H9 (cell line): Measurements from ENCODE around the gene MAP3K20. TPM values are rescaled to one million over a fixed set of nuclear protein-coding genes. Genes with fewer than 3 reads are reported as not detected.

Experiments
- DNase-seq: peaks from one replicate; pipeline ENCODE4 v3.0.0-alpha.2; 2017
- H2AFZ ChIP-seq: one replicate; pipeline ENCODE4 v1.6.1; 2013; ENCODE audit warnings: mild to moderate bottlenecking, low read length, control low read depth, moderate library complexity
- H2AK5ac ChIP-seq: 2 replicates; pipeline ENCODE4 v1.6.1; 2013; ENCODE audit warnings: low read length, control low read depth, mixed read lengths; ENCODE audit not compliant: insufficient read length
- H2BK120ac ChIP-seq: one replicate; pipeline ENCODE4 v1.6.1; 2013; ENCODE audit warnings: low read depth, mild to moderate bottlenecking, low read length, control low read depth, inconsistent platforms; ENCODE audit not compliant: poor library complexity, severe bottlenecking
- H2BK12ac ChIP-seq: 2 replicates; pipeline ENCODE4 v1.6.1; 2013; ENCODE audit warnings: low read length, control low read depth, mixed read lengths, low read depth; ENCODE audit not compliant: insufficient read length
- H2BK15ac ChIP-seq: 2 replicates; pipeline ENCODE4 v1.6.1; 2013; ENCODE audit warnings: low read depth, low read length, control low read depth
- H2BK20ac ChIP-seq: one replicate; pipeline ENCODE4 v1.6.1; 2013; ENCODE audit warnings: low read depth, mild to moderate bottlenecking, low read length, control low read depth, inconsistent platforms; ENCODE audit not compliant: poor library complexity, severe bottlenecking
- H2BK5ac ChIP-seq: 2 replicates; pipeline ENCODE4 v1.6.1; 2013; ENCODE audit warnings: low read length, control low read depth, mixed read lengths; ENCODE audit not compliant: insufficient read length
- H3K14ac ChIP-seq: 2 replicates; pipeline ENCODE4 v1.6.1; 2013; ENCODE audit warnings: low read length, control low read depth; ENCODE audit not compliant: insufficient read depth
- H3K18ac ChIP-seq: 2 replicates; pipeline ENCODE4 v1.6.1; 2013; ENCODE audit warnings: low read depth, mild to moderate bottlenecking, mixed read lengths, low read length, control low read depth; ENCODE audit not compliant: insufficient read length
- H3K23ac ChIP-seq: 2 replicates; pipeline ENCODE4 v1.6.1; 2013; ENCODE audit warnings: low read length, control low read depth, mixed read lengths, low read depth; ENCODE audit not compliant: insufficient read length
- H3K23me2 ChIP-seq: 2 replicates; pipeline ENCODE4 v1.6.1; 2013; ENCODE audit warnings: low read depth, mild to moderate bottlenecking, mixed read lengths, low read length, control low read depth; ENCODE audit not compliant: insufficient read length, poor library complexity, severe bottlenecking
- H3K27ac ChIP-seq: 2 replicates; pipeline ENCODE4 v1.5.1; 2013; ENCODE audit warnings: low read length, control low read depth, mixed read lengths, low read depth; ENCODE audit not compliant: insufficient read length
- H3K27me3 ChIP-seq: 2 replicates; pipeline ENCODE4 v1.6.1; 2013; ENCODE audit warnings: low read length, control low read depth, inconsistent platforms; ENCODE audit not compliant: insufficient read depth
- H3K4ac ChIP-seq: 2 replicates; pipeline ENCODE4 v1.6.1; 2013; ENCODE audit warnings: low read depth, mild to moderate bottlenecking, control low read depth, inconsistent platforms, low read length, moderate library complexity
- H3K4me1 ChIP-seq: 2 replicates; pipeline ENCODE4 v1.6.1; 2013; ENCODE audit warnings: low read length, control low read depth, inconsistent platforms; ENCODE audit not compliant: insufficient read depth
- H3K4me2 ChIP-seq: 2 replicates; pipeline ENCODE4 v1.6.1; 2013; ENCODE audit warnings: low read length, control low read depth, mixed read lengths; ENCODE audit not compliant: insufficient read length, insufficient read depth
- H3K56ac ChIP-seq: 2 replicates; pipeline ENCODE4 v1.6.1; 2013; ENCODE audit warnings: low read depth, mild to moderate bottlenecking, mixed read lengths, low read length, control low read depth; ENCODE audit not compliant: insufficient read length
- H3K79me1 ChIP-seq: 2 replicates; pipeline ENCODE4 v1.6.1; 2013; ENCODE audit warnings: low read depth, mild to moderate bottlenecking, moderate library complexity, low read length, control low read depth, inconsistent platforms; ENCODE audit not compliant: insufficient read depth, poor library complexity, severe bottlenecking
- H3K79me2 ChIP-seq: 2 replicates; pipeline ENCODE4 v1.6.1; 2013; ENCODE audit warnings: low read length, control low read depth, inconsistent platforms; ENCODE audit not compliant: insufficient read depth
- H3K9ac ChIP-seq: 2 replicates; pipeline ENCODE4 v1.6.1; 2013; ENCODE audit warnings: low read length, control low read depth, mixed read lengths; ENCODE audit not compliant: insufficient read length; ENCODE audit errors: extremely low read depth
- H3K9me3 ChIP-seq: one replicate; pipeline ENCODE4 v1.6.1; 2013; ENCODE audit warnings: low read depth, low read length, inconsistent platforms; ENCODE audit not compliant: control insufficient read depth
- H3T11ph ChIP-seq: one replicate; pipeline ENCODE4 v1.6.1; 2013; ENCODE audit warnings: mild to moderate bottlenecking, low read length, control low read depth, inconsistent platforms
- H4K20me1 ChIP-seq: one replicate; pipeline ENCODE4 v1.6.1; 2013; ENCODE audit not compliant: control insufficient read depth, insufficient read length, insufficient read depth
- H4K5ac ChIP-seq: 2 replicates; pipeline ENCODE4 v1.6.1; 2013; ENCODE audit warnings: low read depth, mild to moderate bottlenecking, mixed read lengths, low read length, control low read depth; ENCODE audit not compliant: insufficient read length
- H4K8ac ChIP-seq: replicated peaks from 2 replicates; pipeline ENCODE4 v1.6.1; 2013; ENCODE audit warnings: low read length, control low read depth, mixed read lengths, low read depth; ENCODE audit not compliant: insufficient read length
- H4K91ac ChIP-seq: 2 replicates; pipeline ENCODE4 v1.6.1; 2013; ENCODE audit warnings: low read depth, mild to moderate bottlenecking, moderate library complexity, mixed read lengths, low read length, control low read depth; ENCODE audit not compliant: insufficient read length
- H3K27ac Mint-ChIP-seq, 3 experiments: 2 replicates in 2 of 3; 3 replicates in 1 of 3; pipeline ENCODE4 v1.8.0; 2020 to 2021; ENCODE audit warnings: mixed read lengths in 3 of 3, mild to moderate bottlenecking in 1 of 3, moderate library complexity in 1 of 3
- H3K27me3 Mint-ChIP-seq: 2 replicates; pipeline ENCODE4 v1.8.0; 2021; ENCODE audit warnings: low read depth, mild to moderate bottlenecking, moderate library complexity, mixed read lengths
- H3K36me3 Mint-ChIP-seq, 3 experiments: 2 replicates in 2 of 3; 3 replicates in 1 of 3; pipeline ENCODE4 v1.8.0; 2020 to 2021; ENCODE audit warnings: low read depth in 3 of 3, mixed read lengths in 3 of 3; ENCODE audit not compliant: insufficient read depth in 1 of 3
- H3K4me1 Mint-ChIP-seq, 2 experiments: 2 replicates each; pipeline ENCODE4 v1.8.0; 2020; ENCODE audit warnings: mixed read lengths in 2 of 2
- H3K4me3 Mint-ChIP-seq, 2 experiments: 2 replicates in 1 of 2; 3 replicates in 1 of 2; pipeline ENCODE4 v1.8.0; 2020 to 2021; ENCODE audit warnings: mild to moderate bottlenecking in 2 of 2, mixed read lengths in 2 of 2, moderate library complexity in 1 of 2
- H3K9me3 Mint-ChIP-seq, 2 experiments: 2 replicates in 1 of 2; 3 replicates in 1 of 2; pipeline ENCODE4 v1.8.0; 2020; ENCODE audit warnings: mild to moderate bottlenecking in 2 of 2, mixed read lengths in 2 of 2, moderate library complexity in 1 of 2
- CTCF ChIP-seq: fragments of 200-600 bp; sonication (generic); conservative IDR thresholded peaks from 3 replicates; pipeline ENCODE4 v1.8.0; 2021; ENCODE audit warnings: antibody characterized with exemption, mild to moderate bottlenecking
- whole genome bisulfite sequencing: extraction: QIAGEN DNeasy Blood & Tissue Kit; methylation state at CpG from one replicate; pipeline ENCODE4 v1.1.7; 2013; ENCODE audit warnings: missing lambda C conversion rate, low lambda C conversion rate, mixed read lengths; ENCODE audit not compliant: insufficient read length; ENCODE audit errors: extremely low coverage; 5-methylcytosine and 5-hydroxymethylcytosine counted together
- total RNA-seq: library from RNA; stranded (reverse); gene quantifications from 2 replicates; pipeline ENCODE4 v1.2.1, GENCODE V29; 2021

MAP3K20 gene
- total RNA-seq, 1 experiment from 2014 or later = 8.7 TPM

DNA sequence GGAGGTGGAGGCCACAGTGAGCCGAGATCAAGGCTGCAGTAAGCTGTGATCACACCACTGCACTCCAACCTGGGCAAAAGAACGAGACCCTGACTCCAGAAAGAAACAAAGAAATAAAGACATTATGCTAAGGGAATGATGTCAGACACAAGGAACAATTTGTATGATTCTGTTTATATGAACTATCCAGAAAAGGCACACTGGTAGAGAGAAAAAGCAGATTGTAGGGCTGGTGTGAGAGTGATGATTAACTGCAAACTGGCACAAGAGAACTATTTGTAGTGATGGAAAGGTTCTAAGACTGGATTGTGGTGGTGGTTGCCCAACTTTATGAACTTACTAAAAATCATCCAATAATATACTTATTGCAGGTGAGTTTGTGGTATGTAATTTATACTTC, 106.3 kb downstream of the MAP3K20 start:
- Histone ChIP-seq H3K56ac (no peak overlapping the region), H3K18ac (no peak overlapping the region), H4K5ac (no peak overlapping the region), H3K9ac (no peak overlapping the region), H2AK5ac (no peak overlapping the region), H3K27ac (no peak overlapping the region), H4K20me1 (no peaks in the 10 kb centered on the region), H2BK15ac (no peak overlapping the region), H3K79me2 (no peaks in the 10 kb centered on the region), H2BK120ac (no peak overlapping the region), H3K79me1 (no peaks in the 10 kb centered on the region), H2AFZ (no peak overlapping the region), H3K4ac (no peak overlapping the region), H4K91ac (no peak overlapping the region), H3T11ph (no peak overlapping the region), H2BK5ac (no peak overlapping the region), H3K23ac (no peak overlapping the region), H3K4me2 (no peak overlapping the region), H3K9me3 (no peaks in the 10 kb centered on the region), H3K23me2 (no peaks in the 10 kb centered on the region), H4K8ac (no peak overlapping the region), H3K27me3 (no peaks in the 10 kb centered on the region), H2BK20ac (no peak overlapping the region), H2BK12ac (no peak overlapping the region), H3K14ac (no peak overlapping the region), H3K4me1 (peaks cover 5% of the 10 kb centered on the region; the same call in 1 of the 2 replicates)
- Mint-ChIP-seq H3K4me3 (no peak overlapping the region), H3K27me3 (no peaks in the 10 kb centered on the region), H3K36me3 (peaks cover 0 to 4% (median 0%) of the 10 kb centered on the region in 3 experiments; a peak in 4 of 7 replicates), H3K27ac (no peak overlapping the region), H3K9me3 (peaks cover 0 to 6% of the 10 kb centered on the region in 2 experiments; a peak in 3 of 5 replicates), H3K4me1 (peaks cover 6 to 13% of the 10 kb centered on the region in 2 experiments)
- no CpG with 5 or more reads among the region's 2 CpGs for WGBS
- TF ChIP-seq CTCF = no peak
- no peak for DNase-seq
